Measurements from ENCODE around the gene FCF1. TPM values are rescaled to one million over a fixed set of nuclear protein-coding genes. Genes with fewer than 3 reads are reported as not detected.

Gene FCF1
- 24.9 and 32.2 TPM in 2 replicates for total RNA-seq (2014; rRNA removed; shearing (Covaris generic))

- Histone ChIP-seq H3K27me3 (ENCODE audit: control insufficient read depth, insufficient read depth, low read length) (no peaks in the 10 kb centered on the region), H3K36me3 (replicated peaks; ENCODE audit: control insufficient read depth, insufficient read depth, low read length) (no peaks in the 10 kb centered on the region; the same call in none of the 2 replicates), H3K4me3 (ENCODE audit: insufficient read depth, low read depth, low read length) (peak within 1 kb of the TSS; percentile 84)
- peak; percentile 92 for DNase-seq
These were observed at the start of gene FCF1, which contains the start of gene AREL1 for GRCh38 chr14:74712499-74713394. TSS of gene FCF1 (plus strand) at chr14:74713144. CDS start at chr14:74713198, 54 bp downstream. TSS of gene AREL1 (minus strand) at chr14:74713080. CDS start at chr14:74685615, 27,465 bp downstream.

GRCh38 chr14:74663884-74664283 lies 49.1 kb upstream of the FCF1 start:
- DNase-seq: no peak
- Histone ChIP-seq H3K27me3 (ENCODE audit: control insufficient read depth, insufficient read depth, low read length) (no peaks in the 10 kb centered on the region), H3K36me3 (replicated peaks; ENCODE audit: control insufficient read depth, insufficient read depth, low read length) (peaks cover 29% of the 10 kb centered on the region), H3K4me3 (ENCODE audit: insufficient read depth, low read depth, low read length) (no peak overlapping the region)

GRCh38 chr14:74664717-74665116 lies 48.2 kb upstream of the FCF1 start:
- Histone ChIP-seq H3K4me3 (ENCODE audit: insufficient read depth, low read depth, low read length) (no peak overlapping the region), H3K36me3 (replicated peaks; ENCODE audit: control insufficient read depth, insufficient read depth, low read length) (peaks cover 32% of the 10 kb centered on the region), H3K27me3 (ENCODE audit: control insufficient read depth, insufficient read depth, low read length) (no peaks in the 10 kb centered on the region)
- no peak for DNase-seq

- no peak for DNase-seq
- peaks cover 37% of the 10 kb centered on the region for H3K36me3 ChIP-seq (replicated peaks; ENCODE audit: control insufficient read depth, insufficient read depth, low read length)
These were observed 45.2 kb upstream of the FCF1 start for GRCh38 chr14:74667758-74668157.

GRCh38 chr14:74669256-74669655 lies 43.7 kb upstream of the FCF1 start:
- no peaks in the 10 kb centered on the region for H3K27me3 ChIP-seq (ENCODE audit: control insufficient read depth, insufficient read depth, low read length)
- H3K36me3 ChIP-seq (replicated peaks; ENCODE audit: control insufficient read depth, insufficient read depth, low read length): peaks cover 39% of the 10 kb centered on the region
- no peak for DNase-seq
- H3K4me3 ChIP-seq (ENCODE audit: insufficient read depth, low read depth, low read length): no peak overlapping the region

More at GRCh38 chr14:74667758-74668157, 45.2 kb upstream of the FCF1 start:
- no peaks in the 10 kb centered on the region for H3K27me3 ChIP-seq (ENCODE audit: control insufficient read depth, insufficient read depth, low read length)
- H3K4me3 ChIP-seq (ENCODE audit: insufficient read depth, low read depth, low read length): no peak overlapping the region

GRCh38 chr14:74669846-74670245 lies 43.1 kb upstream of the FCF1 start:
- DNase-seq: no peak
- no peak overlapping the region for H3K4me3 ChIP-seq (ENCODE audit: insufficient read depth, low read depth, low read length)
- H3K36me3 ChIP-seq (replicated peaks; ENCODE audit: control insufficient read depth, insufficient read depth, low read length): peaks cover 37% of the 10 kb centered on the region
- no peaks in the 10 kb centered on the region for H3K27me3 ChIP-seq (ENCODE audit: control insufficient read depth, insufficient read depth, low read length)

GRCh38 chr14:74670726-74671411 lies 42.1 kb upstream of the FCF1 start:
- DNase-seq: no peak
- Histone ChIP-seq H3K27me3 (ENCODE audit: control insufficient read depth, insufficient read depth, low read length) (no peaks in the 10 kb centered on the region), H3K36me3 (replicated peaks; ENCODE audit: control insufficient read depth, insufficient read depth, low read length) (peaks cover 39% of the 10 kb centered on the region), H3K4me3 (ENCODE audit: insufficient read depth, low read depth, low read length) (no peak overlapping the region)

GRCh38 chr14:74671789-74672188 lies 41.2 kb upstream of the FCF1 start:
- no peaks in the 10 kb centered on the region for H3K27me3 ChIP-seq (ENCODE audit: control insufficient read depth, insufficient read depth, low read length)
- H3K4me3 ChIP-seq (ENCODE audit: insufficient read depth, low read depth, low read length): no peak overlapping the region
- no peak for DNase-seq
- peaks cover 43% of the 10 kb centered on the region for H3K36me3 ChIP-seq (replicated peaks; ENCODE audit: control insufficient read depth, insufficient read depth, low read length)

- Histone ChIP-seq H3K27me3 (ENCODE audit: control insufficient read depth, insufficient read depth, low read length) (no peaks in the 10 kb centered on the region), H3K36me3 (replicated peaks; ENCODE audit: control insufficient read depth, insufficient read depth, low read length) (peaks cover 34% of the 10 kb centered on the region), H3K4me3 (ENCODE audit: insufficient read depth, low read depth, low read length) (no peak overlapping the region)
- DNase-seq: no peak
These were observed 39.2 kb upstream of the FCF1 start for GRCh38 chr14:74673768-74674167.

GRCh38 chr14:74675219-74675618 lies 37.7 kb upstream of the FCF1 start:
- DNase-seq: no peak
- Histone ChIP-seq H3K27me3 (ENCODE audit: control insufficient read depth, insufficient read depth, low read length) (no peaks in the 10 kb centered on the region), H3K4me3 (ENCODE audit: insufficient read depth, low read depth, low read length) (no peak overlapping the region), H3K36me3 (replicated peaks; ENCODE audit: control insufficient read depth, insufficient read depth, low read length) (peaks cover 30% of the 10 kb centered on the region)

- no peaks in the 10 kb centered on the region for H3K27me3 ChIP-seq (ENCODE audit: control insufficient read depth, insufficient read depth, low read length)
- H3K4me3 ChIP-seq (ENCODE audit: insufficient read depth, low read depth, low read length): no peak overlapping the region
- peaks cover 9% of the 10 kb centered on the region for H3K36me3 ChIP-seq (replicated peaks; ENCODE audit: control insufficient read depth, insufficient read depth, low read length)
- no peak for DNase-seq
These were observed 30.6 kb upstream of the FCF1 start for GRCh38 chr14:74682169-74682952.

GRCh38 chr14:74683406-74683805 lies 29.5 kb upstream of the FCF1 start:
- Histone ChIP-seq H3K27me3 (ENCODE audit: control insufficient read depth, insufficient read depth, low read length) (no peaks in the 10 kb centered on the region), H3K4me3 (ENCODE audit: insufficient read depth, low read depth, low read length) (no peak overlapping the region), H3K36me3 (replicated peaks; ENCODE audit: control insufficient read depth, insufficient read depth, low read length) (peaks cover 9% of the 10 kb centered on the region)
- DNase-seq: no peak

- H3K36me3 ChIP-seq (replicated peaks; ENCODE audit: control insufficient read depth, insufficient read depth, low read length): peaks cover 9% of the 10 kb centered on the region
These were observed 28.5 kb upstream of the FCF1 start for GRCh38 chr14:74684434-74684833.

GRCh38 chr14:74685056-74685455 lies 27.9 kb upstream of the FCF1 start:
- Histone ChIP-seq H3K27me3 (ENCODE audit: control insufficient read depth, insufficient read depth, low read length) (no peaks in the 10 kb centered on the region), H3K36me3 (replicated peaks; ENCODE audit: control insufficient read depth, insufficient read depth, low read length) (peaks cover 9% of the 10 kb centered on the region), H3K4me3 (ENCODE audit: insufficient read depth, low read depth, low read length) (no peak overlapping the region)
- no peak for DNase-seq

More at GRCh38 chr14:74684434-74684833, 28.5 kb upstream of the FCF1 start:
- no peak overlapping the region for H3K4me3 ChIP-seq (ENCODE audit: insufficient read depth, low read depth, low read length)
- DNase-seq: no peak
- no peaks in the 10 kb centered on the region for H3K27me3 ChIP-seq (ENCODE audit: control insufficient read depth, insufficient read depth, low read length)

All from H7 (cell line).